GM21515 (cell line): ENCODE results near the gene RAI14.

Experiments used
- ATAC-seq: cut with Tn5 transposase; IDR thresholded peaks from one replicate; pipeline ENCODE4 v1.9.1; 2021; ENCODE audit not compliant: unreplicated experiment

Gene RAI14

DNA sequence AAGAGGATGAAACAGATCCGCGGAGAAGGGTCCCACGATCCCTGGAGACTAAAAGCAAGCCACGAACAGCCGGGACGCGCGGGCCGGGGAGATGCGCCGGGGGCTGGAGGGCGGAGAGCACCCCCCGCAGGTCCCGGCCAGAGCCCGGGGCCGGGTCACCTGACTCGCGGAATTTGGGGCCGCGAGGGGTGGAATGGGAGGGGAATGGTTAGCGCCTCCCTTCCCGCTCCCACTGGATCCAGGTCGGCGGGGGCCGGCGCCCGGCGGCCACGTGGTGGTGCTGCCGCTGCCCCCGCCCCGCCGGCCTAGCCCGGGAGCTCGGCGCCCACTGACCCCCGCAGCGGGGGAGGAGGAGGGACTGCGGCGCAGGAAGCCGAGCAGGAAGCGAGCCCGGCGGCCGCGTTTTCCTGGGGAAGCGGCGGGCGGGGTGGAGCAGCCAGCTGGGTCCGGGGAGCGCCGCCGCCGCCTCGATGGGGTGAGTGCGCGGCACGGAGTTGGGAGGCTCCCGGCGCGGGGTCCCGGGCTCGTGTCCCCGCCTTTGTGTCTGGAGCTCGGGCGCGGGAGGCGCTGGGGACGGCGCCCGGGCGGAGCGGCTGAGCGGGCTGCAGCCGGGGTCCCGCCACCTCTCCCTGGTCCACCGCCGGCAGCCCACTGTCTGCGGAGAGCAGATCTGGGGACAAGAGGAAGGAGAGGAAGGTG is at the start of gene RAI14:
RAI14 (plus strand) TSS at position 328 of the 699 bp plus-strand sequence. CDS start 30,592 bp downstream, outside the sequence.
- no peak for ATAC-seq

GRCh38 chr5:34608368-34608767 is 47.8 kb upstream of the RAI14 start:
- no peak for ATAC-seq

DNA sequence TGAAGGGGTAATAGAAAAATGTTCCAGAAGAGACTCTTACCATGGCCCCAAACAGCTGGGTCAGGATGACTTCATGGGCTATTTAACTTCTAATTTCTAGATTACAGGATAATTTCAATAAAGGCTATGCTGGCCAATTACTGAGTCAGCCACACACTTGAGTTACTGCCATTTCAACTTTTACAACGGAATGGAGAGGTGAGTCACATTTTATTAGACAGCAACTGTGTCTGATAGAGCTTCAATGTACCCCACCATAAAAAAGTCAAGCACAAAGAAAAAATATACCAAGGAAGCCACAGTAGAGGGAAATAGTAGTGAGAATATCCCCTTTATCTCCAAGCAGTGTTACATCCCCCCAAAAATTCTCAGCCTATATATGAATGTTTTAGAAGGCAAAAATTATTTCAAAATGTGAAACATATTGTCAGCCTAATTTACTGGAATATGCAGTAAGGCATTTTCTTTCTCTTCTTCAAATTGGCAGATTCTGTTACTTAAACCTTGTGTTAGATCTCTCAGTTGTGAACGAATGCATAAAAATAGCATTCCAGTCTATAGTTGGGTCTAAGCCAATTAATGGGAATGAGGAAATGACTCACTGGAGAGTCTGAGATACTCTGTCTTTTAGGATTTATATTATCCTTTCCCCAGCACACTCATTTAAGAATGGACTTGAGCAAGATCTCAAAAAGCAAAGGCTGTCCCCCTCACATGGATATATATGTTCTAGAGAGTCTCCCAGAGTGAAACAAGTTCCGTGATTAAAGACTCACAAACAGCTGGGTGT is 47.1 kb upstream of the RAI14 start:
- ATAC-seq = no peak

- ATAC-seq = no peak
These were observed 46.1 kb upstream of the RAI14 start for GRCh38 chr5:34609951-34610441.

GRCh38 chr5:34610546-34610945 is 45.6 kb upstream of the RAI14 start:
- ATAC-seq = no peak

DNA sequence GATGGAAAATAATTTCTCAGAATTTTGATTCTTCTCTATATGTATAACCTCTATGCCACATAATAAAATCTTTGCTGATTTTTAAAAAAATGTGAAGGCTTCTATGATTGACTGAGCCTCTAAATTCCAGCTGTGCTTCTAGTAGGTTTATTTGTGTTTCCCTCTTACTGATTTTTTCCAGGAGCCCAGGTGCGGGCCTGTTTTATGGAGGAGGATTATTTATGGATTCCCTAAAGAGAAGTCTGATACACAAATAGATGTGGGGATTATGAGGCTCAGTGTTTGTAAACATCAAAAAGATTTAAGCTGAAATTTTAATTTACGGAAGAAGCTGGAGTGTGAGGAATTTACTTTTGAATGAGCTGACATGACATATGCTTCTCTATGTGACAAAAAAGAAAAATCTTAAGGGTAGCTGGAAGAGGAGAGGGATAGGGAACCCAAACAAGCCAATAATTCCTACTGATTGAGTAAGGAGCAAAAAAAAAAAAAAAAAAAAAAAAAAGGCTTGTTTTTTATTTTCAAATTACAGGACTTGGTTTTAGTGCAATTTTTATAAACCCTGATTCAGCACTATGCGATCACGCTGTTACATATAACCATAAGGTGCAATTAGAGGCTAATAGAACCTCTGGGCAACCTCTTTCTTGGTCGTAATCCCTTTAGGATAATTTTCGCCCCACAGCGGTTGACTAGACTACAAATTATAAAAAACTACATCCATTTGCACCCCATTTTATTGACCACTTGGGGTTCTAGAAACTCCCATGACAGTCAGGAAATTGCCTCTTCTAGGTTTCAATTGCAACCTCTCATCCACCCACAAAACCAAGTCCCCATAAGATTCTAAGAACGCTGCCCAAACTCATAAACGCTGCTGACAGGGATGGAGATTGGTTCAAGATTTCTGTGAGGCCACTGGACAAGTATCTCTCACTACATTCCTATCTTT is 44.4 kb upstream of the RAI14 start:
- ATAC-seq = no peak

DNA sequence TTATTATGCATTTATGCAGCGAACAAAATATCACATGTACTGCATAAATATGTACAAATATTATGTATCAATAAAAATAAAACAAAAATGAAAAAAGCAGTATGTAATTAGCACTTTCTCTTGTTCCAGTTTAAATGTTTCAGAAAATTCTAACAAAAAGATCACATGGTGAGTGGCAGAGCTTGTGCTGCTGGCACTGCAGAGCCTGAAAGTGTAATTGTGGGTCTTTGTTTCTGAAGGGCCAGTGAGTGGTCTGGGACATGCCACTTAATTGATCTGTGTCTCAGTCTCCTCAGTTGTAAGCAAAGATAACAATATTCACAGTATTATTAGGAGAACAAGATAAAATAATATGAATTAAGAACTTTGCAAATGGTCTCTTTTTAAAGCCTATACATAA is 39.5 kb upstream of the RAI14 start:
- no peak for ATAC-seq

- no peak for ATAC-seq
These were observed 37.6 kb upstream of the RAI14 start for GRCh38 chr5:34618371-34619065.

DNA sequence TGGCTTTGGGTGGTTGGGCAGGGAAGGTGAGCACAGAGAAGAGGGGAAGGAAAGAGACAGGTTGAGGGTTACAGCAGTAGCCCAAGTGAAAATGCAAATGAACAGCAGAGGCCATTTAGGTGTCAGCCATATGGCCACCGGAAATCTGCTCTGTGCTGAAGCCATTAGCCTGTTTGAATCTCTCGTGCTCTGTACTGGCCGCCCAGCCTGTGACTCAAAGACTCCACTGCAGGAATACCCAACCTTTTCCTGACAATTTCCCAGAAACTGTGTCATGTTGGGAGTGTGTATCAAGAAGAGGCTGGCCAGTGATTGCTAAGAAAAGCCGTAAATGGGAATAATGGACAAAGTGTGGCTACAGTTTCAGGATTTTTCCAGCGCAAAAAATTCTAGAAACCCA is 35.9 kb upstream of the RAI14 start:
- ATAC-seq = no peak

- ATAC-seq = no peak
These were observed 34.6 kb upstream of the RAI14 start for GRCh38 chr5:34621277-34622097.

- no peak for ATAC-seq
These were observed 34.1 kb upstream of the RAI14 start for GRCh38 chr5:34622098-34622400.

GRCh38 chr5:34624691-34625090 is 31.4 kb upstream of the RAI14 start:
- ATAC-seq = no peak

- ATAC-seq = no peak
These were observed 30.9 kb upstream of the RAI14 start for GRCh38 chr5:34625246-34625645.

GRCh38 chr5:34626036-34626435 is 30.1 kb upstream of the RAI14 start:
- ATAC-seq = no peak

DNA sequence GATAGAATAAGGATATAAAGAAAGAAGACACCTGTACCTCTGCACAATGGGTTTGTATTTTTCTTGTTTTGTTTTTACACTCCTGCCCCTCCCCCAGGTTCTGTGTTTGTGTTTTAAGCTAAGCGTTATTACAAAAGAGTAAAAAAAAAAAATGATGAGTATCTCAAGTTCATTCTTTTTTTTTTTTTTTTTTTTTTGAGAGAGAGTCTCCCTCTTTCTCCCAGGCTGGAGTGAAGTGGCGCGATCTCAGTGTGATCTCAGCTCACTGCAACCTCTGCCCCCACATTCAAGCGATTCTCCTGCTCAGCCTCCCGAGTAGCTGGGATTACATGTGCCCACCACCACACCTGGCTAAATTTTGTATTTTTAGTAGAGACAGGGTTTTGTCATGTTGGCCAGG is 29.4 kb upstream of the RAI14 start:
- no peak for ATAC-seq

DNA sequence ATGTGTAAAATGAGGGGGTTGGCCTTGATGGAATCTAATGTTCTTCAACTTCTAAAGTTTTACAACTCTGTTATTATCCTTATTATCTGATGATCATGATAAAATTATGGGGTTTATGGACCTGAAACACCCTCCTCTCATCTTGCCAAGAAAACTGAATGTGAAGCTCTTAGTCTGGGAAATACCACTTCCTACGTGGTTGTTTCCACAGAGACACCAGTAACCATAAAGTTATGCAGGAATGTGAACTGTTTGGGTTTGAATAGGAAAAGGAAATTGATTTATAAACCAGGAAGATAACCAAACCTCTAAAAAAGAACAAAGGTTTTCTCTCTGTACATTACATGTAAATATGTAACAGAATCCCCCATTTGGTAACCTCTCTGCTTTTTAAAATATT is 28.3 kb upstream of the RAI14 start:
- ATAC-seq = no peak

GRCh38 chr5:34628373-34628772 is 27.8 kb upstream of the RAI14 start:
- no peak for ATAC-seq

DNA sequence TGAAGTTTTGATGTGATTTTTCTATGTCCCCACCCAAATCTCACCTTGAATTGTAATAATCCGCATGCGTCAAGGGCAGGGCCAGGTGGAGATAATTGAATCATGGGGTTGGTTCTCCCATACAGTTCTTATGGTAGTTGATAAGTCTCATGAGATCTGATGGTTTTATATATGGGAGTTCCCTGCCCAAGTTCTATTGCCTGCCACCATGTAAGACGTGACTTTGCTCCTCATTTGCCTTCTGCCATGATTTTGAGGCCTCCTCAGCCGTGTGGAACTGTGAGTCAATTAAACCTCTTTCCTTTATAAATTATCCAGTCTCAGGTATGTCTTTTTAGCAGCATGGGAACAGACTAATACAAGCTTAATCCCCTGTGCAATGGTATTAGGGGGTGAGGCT is 25.5 kb upstream of the RAI14 start:
- no peak for ATAC-seq

DNA sequence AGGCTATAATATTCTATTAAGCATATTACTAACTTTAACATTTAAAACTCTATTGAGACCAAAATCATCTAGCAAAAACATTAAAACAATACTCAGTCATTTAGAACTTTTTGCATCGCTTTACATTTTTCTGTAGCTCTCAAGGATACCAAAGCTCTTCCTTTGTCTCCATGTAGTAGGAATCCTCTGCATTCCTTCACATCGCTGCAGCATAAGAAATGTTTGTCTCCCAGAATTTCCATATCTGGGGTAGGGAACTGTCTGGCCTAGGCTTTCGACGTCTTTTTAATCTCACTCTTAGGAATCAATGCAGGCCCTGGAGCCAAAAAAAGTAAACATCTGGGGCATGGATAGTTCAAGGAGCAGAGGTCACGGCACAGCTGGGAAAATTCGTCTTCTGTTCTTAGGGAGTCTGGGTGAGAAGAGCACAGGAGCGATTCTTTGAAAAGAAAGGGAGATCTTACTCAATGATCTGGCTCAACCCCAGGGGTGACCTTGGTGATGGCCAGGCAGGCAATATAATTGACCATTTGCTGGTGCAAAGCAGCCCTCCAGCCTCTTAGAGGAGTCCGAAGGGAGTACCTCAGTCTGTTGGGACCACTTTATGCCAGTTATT is 23.2 kb upstream of the RAI14 start:
- ATAC-seq = no peak
